Erythroblast (primary cell): ENCODE results near the gene ZNF814.
"Not testable (repeated sequence)": the region's sequence is repeated elsewhere in the genome, so short reads cannot be mapped to it uniquely, and the experiment has no call there.

Experiments used
- DNase-seq, 2 experiments: peaks; one replicate each; lab custom pipeline; 2025; lab: John Stamatoyannopoulos, UW
- GATA1 ChIP-seq: IDR thresholded peaks from 2 replicates; pipeline ENCODE4 v1.6.1; 2011; ENCODE audit warnings: low read depth, mild to moderate bottlenecking, control low read depth, low read length, moderate library complexity
- POLR2A ChIP-seq: IDR thresholded peaks from 2 replicates; pipeline ENCODE4 v1.6.1; 2011; ENCODE audit warnings: mild to moderate bottlenecking, low read length

The ZNF814 gene

DNA sequence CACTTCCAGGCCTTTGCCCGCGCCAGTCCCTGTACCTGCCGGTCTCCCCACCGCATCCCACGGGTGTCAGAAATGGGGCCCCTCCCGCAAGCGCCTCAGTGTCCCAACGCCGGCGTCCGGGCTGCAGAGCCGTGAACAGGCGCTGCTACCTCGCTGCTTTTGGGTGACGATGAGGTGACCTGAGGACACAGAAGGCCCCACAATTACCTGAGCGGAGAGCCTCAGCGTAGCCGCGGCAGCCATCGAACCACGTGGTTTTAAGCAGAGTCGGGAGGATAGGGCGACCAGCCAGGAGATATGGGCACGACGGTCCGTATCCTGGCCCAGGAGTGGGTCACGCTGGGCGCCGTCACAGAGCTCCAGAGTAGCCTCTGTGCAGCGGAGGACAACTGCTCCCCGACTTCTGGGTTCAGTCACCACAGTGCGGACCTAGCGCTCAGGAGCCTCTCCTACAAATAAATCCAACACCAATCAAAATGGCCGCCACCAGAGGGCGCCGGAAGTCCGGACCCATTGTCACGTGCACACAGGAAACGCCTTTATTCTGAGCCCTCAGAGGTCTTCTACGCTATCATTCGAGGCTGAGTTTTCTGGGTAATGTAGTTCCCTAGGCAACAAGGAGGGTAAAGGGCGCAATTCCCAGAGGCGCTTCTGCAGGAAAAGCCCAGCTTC, at the start of gene ZNF814:
Gene ZNF814 (minus strand): TSS at position 478 of the 672 bp plus-strand sequence. CDS start 235 bp downstream, at position 243.
- TF ChIP-seq GATA1 = no peak
- peak; percentile 68 for TF ChIP-seq POLR2A
- peak; percentile 89 for DNase-seq

DNA sequence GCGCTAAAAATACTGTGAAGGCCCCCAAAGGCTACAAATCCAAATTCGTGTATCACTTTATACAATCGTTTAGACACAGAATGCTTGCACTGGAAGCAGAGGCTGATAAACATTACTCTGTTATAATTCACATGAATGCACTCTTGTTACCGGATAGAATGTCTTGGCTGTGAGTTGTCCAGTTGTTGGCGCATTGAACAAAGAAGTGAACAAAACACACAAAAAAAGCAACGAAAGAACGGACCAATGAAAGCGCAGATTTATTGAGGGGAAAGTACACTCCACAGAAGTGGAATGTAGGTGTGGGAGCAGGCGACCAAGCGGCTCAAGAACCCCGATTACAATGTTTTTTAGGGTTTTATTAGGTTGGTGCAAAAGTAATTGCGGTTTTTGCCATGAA, 46.9 kb upstream of the ZNF814 start:
- DNase-seq = no peak
- no peak for TF ChIP-seq POLR2A
- no peak for TF ChIP-seq GATA1

DNA sequence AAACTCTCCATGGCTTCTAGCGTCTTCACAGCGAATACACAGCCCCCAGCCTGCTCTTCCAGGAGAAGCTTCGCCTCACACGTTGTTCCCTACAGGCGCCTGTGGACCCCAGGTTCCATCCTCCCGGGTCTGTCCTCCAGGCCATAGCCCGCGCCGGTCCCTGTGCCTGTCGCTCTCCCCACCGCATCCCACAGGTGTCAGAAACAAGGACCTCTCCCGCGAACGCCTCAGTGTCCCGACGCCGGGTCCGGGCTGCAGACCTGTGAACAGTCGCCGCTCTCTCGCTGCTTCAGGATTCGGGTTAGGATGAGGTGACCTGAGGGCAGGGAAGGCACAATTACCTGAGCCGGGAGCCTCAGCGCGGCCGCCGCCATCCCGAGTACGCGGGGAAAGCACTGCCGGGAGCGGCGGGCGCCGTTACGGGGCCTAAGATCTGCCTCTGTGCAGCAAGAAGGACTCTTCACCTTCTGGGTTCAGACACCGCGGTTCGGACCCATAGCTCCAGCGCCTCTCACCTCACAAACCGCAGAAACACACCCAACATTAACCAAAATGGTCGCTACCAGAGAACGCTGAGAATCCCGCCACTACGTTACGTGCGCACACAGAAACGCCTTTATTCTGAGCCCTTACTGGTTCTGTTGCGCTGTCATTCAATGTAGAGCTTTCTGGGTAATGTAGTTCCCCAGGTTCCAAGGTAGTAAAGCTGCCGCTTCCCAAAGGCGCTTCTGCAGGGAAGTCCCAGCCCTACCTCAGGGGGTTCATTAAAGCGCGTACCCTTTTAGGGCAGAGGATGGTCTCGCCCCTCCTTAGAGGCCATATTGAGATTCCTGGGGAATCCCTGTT, 46.2 kb upstream of the ZNF814 start, which contains the start of gene ZNF418:
Gene ZNF418 (minus strand): TSS at position 583 of the 846 bp plus-strand sequence. CDS start 1,580 bp downstream, outside the sequence.
- DNase-seq = peak; percentile 68 to 76
- TF ChIP-seq GATA1 = no peak
- TF ChIP-seq POLR2A = peak; percentile 37

DNA sequence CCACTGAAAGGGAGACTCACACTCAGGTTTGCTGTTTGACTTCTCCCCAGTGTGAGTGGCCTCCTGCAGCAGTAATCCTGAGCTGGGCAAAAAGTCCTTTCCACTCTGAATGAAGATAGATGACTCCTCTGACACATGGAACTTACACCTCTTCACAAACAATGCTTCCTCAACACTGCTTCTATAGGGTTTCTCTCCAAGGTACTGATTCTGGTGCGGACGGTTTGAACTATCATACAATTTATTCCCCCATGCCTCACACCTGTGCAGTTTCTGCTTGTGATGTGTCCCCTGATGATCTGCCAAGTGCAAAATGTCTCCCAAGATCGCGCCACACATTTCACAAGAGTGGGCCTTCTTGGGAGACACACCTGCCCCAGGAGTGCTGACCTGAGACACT, 38.8 kb upstream of the ZNF814 start:
- DNase-seq = no peak
- TF ChIP-seq GATA1 = no peak
- TF ChIP-seq POLR2A = no peak

DNA sequence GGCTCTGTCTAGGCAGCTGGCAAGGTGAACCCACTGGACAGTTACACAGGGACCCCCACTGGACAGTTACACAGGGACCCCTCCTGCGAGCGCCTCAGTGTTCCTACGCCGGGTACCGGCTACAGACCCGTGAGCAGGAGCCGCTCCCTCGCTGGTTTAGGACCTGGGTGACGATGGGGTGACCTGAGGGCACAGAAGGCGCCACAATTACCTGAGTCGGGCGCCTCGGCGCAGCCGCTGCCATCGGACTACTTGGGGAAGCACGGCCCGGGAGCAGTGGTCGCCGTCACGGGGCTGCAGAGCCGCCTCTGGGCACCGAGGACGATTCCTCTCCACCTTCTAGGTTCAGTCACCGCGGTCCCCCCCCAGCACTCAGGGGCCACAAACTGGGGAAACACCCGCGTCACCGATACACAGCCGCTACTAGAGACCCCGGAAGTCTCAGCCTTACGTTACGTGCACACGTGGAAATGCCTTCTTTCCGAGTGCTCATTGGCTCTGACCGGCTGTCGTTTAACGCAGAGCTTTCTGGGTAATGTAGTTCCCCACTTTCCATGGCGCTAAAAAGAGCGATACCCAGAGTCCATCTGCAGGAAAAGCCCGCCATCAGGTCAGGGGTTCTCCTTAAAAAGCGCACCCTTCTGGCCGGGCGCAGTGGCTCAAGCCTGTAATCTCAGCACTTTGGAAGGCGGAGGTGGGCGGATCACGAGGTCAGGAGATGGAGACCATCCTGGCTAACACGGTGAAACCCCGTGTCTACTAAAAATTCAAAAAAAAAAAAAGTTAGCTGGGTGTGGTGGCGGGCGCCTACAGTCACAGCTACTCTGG, 27.5 kb upstream of the ZNF814 start, which contains the start of gene ZNF417:
Gene ZNF417 (minus strand): TSS at position 425 of the 828 bp plus-strand sequence. CDS start 181 bp downstream, at position 244.
- TF ChIP-seq POLR2A = peak; percentile 71
- peak; percentile 94 to 95 for DNase-seq

GRCh38 chr19:57914531-57914930, 25.7 kb upstream of the ZNF814 start:
- DNase-seq = no peak
- TF ChIP-seq POLR2A (no peak), GATA1 (no peak)

GRCh38 chr19:57907394-57907793, 18.6 kb upstream of the ZNF814 start:
- TF ChIP-seq GATA1 = no peak
- DNase-seq = no peak

DNA sequence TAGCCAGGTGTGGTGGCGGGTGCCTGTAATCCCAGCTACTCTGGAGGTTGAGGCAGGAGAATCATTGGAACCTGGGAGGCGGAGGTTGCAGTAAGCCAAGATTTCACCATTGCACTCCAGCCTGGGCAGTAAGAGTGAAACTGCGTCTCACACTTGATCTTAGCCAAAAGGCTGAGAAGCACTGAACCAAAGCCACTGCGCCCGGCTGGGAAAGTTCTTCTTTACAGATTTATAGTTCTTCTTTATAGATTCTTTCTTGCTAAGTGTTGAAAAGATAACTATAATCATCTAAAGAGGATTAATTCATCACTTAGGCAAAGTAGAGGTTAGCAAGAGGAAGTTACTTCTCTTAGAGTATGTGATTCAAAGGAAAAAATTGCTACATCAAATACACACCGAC, 16.4 kb upstream of the ZNF814 start:
- TF ChIP-seq GATA1 (no peak), POLR2A (no peak)
- no peak for DNase-seq

- no peak for DNase-seq
- no peak for TF ChIP-seq POLR2A
- TF ChIP-seq GATA1 = no peak
Measured at GRCh38 chr19:57903618-57904184, 14.9 kb upstream of the ZNF814 start.

DNA sequence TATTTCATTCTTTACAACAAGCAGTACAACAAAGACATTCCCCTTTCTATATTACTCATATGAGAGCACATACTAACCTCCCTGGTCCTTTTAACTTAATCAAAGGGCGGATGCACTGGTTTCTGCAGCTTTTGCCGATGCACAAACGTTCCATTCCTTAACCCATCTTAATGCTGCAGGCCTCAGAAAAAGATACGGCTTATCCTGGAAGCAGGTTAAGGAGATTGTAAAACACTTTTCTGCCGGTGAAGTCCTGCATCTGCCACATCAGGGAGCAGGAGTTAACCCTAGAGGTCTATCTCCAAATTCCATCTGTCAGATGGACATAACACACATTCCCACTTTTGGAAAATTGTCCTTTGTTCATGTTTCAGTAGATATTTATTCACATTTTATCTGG, 11.5 kb upstream of the ZNF814 start:
- no peak for DNase-seq
- TF ChIP-seq GATA1 = no peak
- no peak for TF ChIP-seq POLR2A

DNA sequence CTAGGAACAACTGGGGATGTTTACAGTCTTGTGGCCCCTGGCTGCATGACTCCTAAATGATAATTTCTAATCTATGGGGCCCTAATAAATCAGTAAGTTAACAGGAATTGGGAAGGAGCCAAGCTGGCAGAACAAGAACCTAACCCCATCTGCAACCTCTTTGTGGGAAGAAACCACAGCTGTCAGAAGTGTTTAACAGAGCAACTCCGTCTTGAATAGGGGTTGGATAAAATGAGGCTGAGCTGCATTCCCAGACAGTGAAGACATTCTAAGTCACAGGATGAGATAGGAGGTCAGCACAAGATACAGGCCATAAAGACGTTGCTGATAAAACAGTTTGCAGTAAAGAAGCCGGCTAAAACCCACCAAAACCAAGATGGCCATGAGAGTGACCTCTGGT, 1.9 kb upstream of the ZNF814 start:
- DNase-seq = not testable (repeated sequence)

DNA sequence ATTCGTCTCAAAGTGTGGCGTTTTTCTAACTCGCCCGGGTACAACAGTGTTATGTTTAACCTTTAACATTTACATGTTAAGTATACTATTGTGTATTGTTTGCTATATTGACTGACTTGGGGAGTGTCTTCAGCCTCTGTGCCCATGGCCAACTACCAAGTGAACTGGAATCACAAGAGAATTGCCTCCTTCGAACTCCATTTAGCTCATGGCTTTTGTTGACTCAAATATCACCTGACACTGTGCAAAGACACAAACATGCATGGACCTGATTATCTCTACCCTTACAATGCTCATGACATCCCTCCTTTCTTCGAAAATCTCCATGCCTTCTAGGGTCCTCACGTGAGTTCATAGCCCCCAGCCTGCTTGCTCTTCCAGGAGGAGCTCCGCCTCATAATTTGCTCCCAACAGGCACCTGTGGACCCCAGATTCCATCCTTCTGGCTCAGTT, 704 bp downstream of the ZNF814 start:
- peak; percentile 41 to 48 for DNase-seq
- TF ChIP-seq GATA1 (no peak), POLR2A (no peak)
